NOMO-1 (cell line): Measurements from ENCODE around the gene NR3C2.
"Not testable (repeated sequence)": the region's sequence is repeated elsewhere in the genome, so short reads cannot be mapped to it uniquely, and the experiment has no call there.

ENCODE experiments used
- DNase-seq, 2 experiments: peaks; one replicate each; lab custom pipeline; 2025; ENCODE audit not compliant: unreplicated experiment in 2 of 2; lab: John Stamatoyannopoulos, UW

Gene NR3C2

GRCh38 chr4:148323316-148323715 lies 118.9 kb downstream of the NR3C2 start:
- DNase-seq: not testable (repeated sequence)

GRCh38 chr4:148315049-148315448 lies 127.2 kb downstream of the NR3C2 start:
- no peak for DNase-seq

- DNase-seq: no peak
Observed at GRCh38 chr4:148312956-148313490, 129.2 kb downstream of the NR3C2 start.

GRCh38 chr4:148311526-148311925 lies 130.7 kb downstream of the NR3C2 start:
- DNase-seq: no peak

- DNase-seq: no peak
Observed at GRCh38 chr4:148310756-148311155, 131.5 kb downstream of the NR3C2 start.

- no peak for DNase-seq
Observed at GRCh38 chr4:148305751-148306150, 136.5 kb downstream of the NR3C2 start.

- DNase-seq: no peak
Observed at GRCh38 chr4:148302416-148302815, 139.8 kb downstream of the NR3C2 start.

- no peak for DNase-seq
Observed at GRCh38 chr4:148300877-148301276, 141.3 kb downstream of the NR3C2 start.

GRCh38 chr4:148299337-148299736 lies 142.9 kb downstream of the NR3C2 start:
- DNase-seq: no peak

GRCh38 chr4:148296498-148296897 lies 145.7 kb downstream of the NR3C2 start:
- DNase-seq: no peak

- DNase-seq: no peak
Observed at GRCh38 chr4:148295642-148296041, 146.6 kb downstream of the NR3C2 start.

GRCh38 chr4:148293571-148293970 lies 148.6 kb downstream of the NR3C2 start:
- DNase-seq: no peak

- DNase-seq: no peak
Observed at GRCh38 chr4:148292686-148293085, 149.5 kb downstream of the NR3C2 start.

- no peak for DNase-seq
Observed at GRCh38 chr4:148289740-148290139, 152.5 kb downstream of the NR3C2 start.

- no peak for DNase-seq
Observed at GRCh38 chr4:148288448-148288847, 153.8 kb downstream of the NR3C2 start.

GRCh38 chr4:148287111-148287510 lies 155.1 kb downstream of the NR3C2 start:
- DNase-seq: no peak

GRCh38 chr4:148286012-148286411 lies 156.2 kb downstream of the NR3C2 start:
- DNase-seq: no peak

GRCh38 chr4:148283665-148284064 lies 158.5 kb downstream of the NR3C2 start:
- DNase-seq: no peak

GRCh38 chr4:148278310-148278709 lies 163.9 kb downstream of the NR3C2 start:
- no peak for DNase-seq

- no peak for DNase-seq
Observed at GRCh38 chr4:148275266-148275665, 166.9 kb downstream of the NR3C2 start.

- no peak for DNase-seq
Observed at GRCh38 chr4:148273501-148273986, 168.7 kb downstream of the NR3C2 start.

GRCh38 chr4:148271166-148271565 lies 171.0 kb downstream of the NR3C2 start:
- no peak for DNase-seq

- DNase-seq: no peak
Observed at GRCh38 chr4:148270630-148271029, 171.6 kb downstream of the NR3C2 start.
